Liver (tissue), 9 donors: ENCODE data around the gene CPNE5. TPM values are rescaled to one million over a fixed set of nuclear protein-coding genes. Genes with fewer than 3 reads are reported as not detected.

ENCODE experiments used
- DNase-seq: peaks from one replicate; pipeline ENCODE4 v3.0.0-alpha.2; 2017; ENCODE audit warnings: low spot score
- H3K27ac ChIP-seq, 2 donors: one replicate each; pipeline ENCODE4 v1.7.0; 2013; ENCODE audit warnings: inconsistent platforms in 2 of 2, low read length in 2 of 2, control low read depth in 1 of 2, low read depth in 1 of 2, mild to moderate bottlenecking in 1 of 2
- H3K27me3 ChIP-seq, 4 donors: one replicate each; pipeline versions ENCODE4 v1.6.1 to v1.7.0; 2013; ENCODE audit warnings: low read length in 3 of 4, inconsistent platforms in 1 of 4, mild to moderate bottlenecking in 1 of 4, moderate library complexity in 1 of 4; ENCODE audit not compliant: control insufficient read depth in 4 of 4, insufficient read depth in 4 of 4
- H3K36me3 ChIP-seq, 4 donors: one replicate each; pipeline versions ENCODE4 v1.6.1 to v1.7.0; 2013; ENCODE audit warnings: low read length in 3 of 4, mild to moderate bottlenecking in 3 of 4, low read depth in 1 of 4, moderate library complexity in 1 of 4; ENCODE audit not compliant: control insufficient read depth in 4 of 4, insufficient read depth in 3 of 4
- H3K4me1 ChIP-seq, 4 donors: one replicate each; pipeline versions ENCODE4 v1.6.1 to v1.7.0; 2013; ENCODE audit warnings: low read length in 3 of 4, mild to moderate bottlenecking in 3 of 4, moderate library complexity in 1 of 4; ENCODE audit not compliant: control insufficient read depth in 4 of 4, insufficient read depth in 4 of 4
- H3K4me3 ChIP-seq, 3 donors: one replicate each; pipeline versions ENCODE4 v1.6.1 to v1.7.0; 2013; ENCODE audit warnings: low read length in 3 of 3, control low read depth in 1 of 3, low read depth in 1 of 3, mild to moderate bottlenecking in 1 of 3
- H3K9ac ChIP-seq, 2 donors: one replicate each; pipeline ENCODE4 v1.7.0; 2013; ENCODE audit warnings: low read length in 2 of 2, mild to moderate bottlenecking in 2 of 2, moderate library complexity in 2 of 2, control low read depth in 1 of 2, low read depth in 1 of 2
- H3K9me3 ChIP-seq, 4 donors: one replicate each; pipeline versions ENCODE4 v1.6.1 to v1.7.0; 2013; ENCODE audit warnings: low read length in 3 of 4; ENCODE audit not compliant: control insufficient read depth in 4 of 4
- FOXA1 ChIP-seq: IDR thresholded peaks from 2 replicates; pipeline ENCODE4 v1.6.1; 2016; ENCODE audit warnings: antibody characterized with exemption
- FOXA2 ChIP-seq: IDR thresholded peaks from 2 replicates; pipeline ENCODE4 v1.6.1; 2016; ENCODE audit warnings: antibody characterized with exemption
- GABPA ChIP-seq, 2 donors: IDR thresholded peaks in 1 of 2; conservative IDR thresholded peaks in 1 of 2; 2 replicates each; pipeline ENCODE4 v1.6.1; 2016; ENCODE audit warnings: antibody characterized with exemption in 2 of 2, mild to moderate bottlenecking in 1 of 2, moderate library complexity in 1 of 2
- HNF4A ChIP-seq, 2 donors: conservative IDR thresholded peaks; 2 replicates each; pipeline ENCODE4 v1.6.1; 2016; ENCODE audit warnings: antibody characterized with exemption in 2 of 2, mild to moderate bottlenecking in 2 of 2
- HNF4G ChIP-seq: IDR thresholded peaks from 2 replicates; pipeline ENCODE4 v1.6.1; 2016; ENCODE audit warnings: antibody characterized with exemption
- JUND ChIP-seq, 2 donors: IDR thresholded peaks; 2 replicates each; pipeline ENCODE4 v1.6.1; 2016; ENCODE audit warnings: antibody characterized with exemption in 2 of 2
- MAX ChIP-seq: IDR thresholded peaks from 2 replicates; pipeline ENCODE4 v1.6.1; 2016; ENCODE audit warnings: antibody characterized with exemption
- NR2F2 ChIP-seq: IDR thresholded peaks from 2 replicates; pipeline ENCODE4 v1.6.1; 2016; ENCODE audit warnings: antibody characterized with exemption
- RAD21 ChIP-seq, 2 donors: IDR thresholded peaks; 2 replicates each; pipeline ENCODE4 v1.6.1; 2016; ENCODE audit warnings: antibody characterized with exemption in 2 of 2, mild to moderate bottlenecking in 2 of 2
- REST ChIP-seq: IDR thresholded peaks from 2 replicates; pipeline ENCODE4 v1.6.1; 2016; ENCODE audit warnings: antibody characterized with exemption, mild to moderate bottlenecking
- RXRA ChIP-seq, 2 donors: IDR thresholded peaks; 2 replicates each; pipeline ENCODE4 v1.6.1; 2017 to 2018; ENCODE audit warnings: antibody characterized with exemption in 2 of 2, mild to moderate bottlenecking in 1 of 2
- SP1 ChIP-seq: IDR thresholded peaks from 2 replicates; pipeline ENCODE4 v1.6.1; 2018; ENCODE audit warnings: antibody characterized with exemption, mild to moderate bottlenecking
- TAF1 ChIP-seq: conservative IDR thresholded peaks from 2 replicates; pipeline ENCODE4 v1.6.1; 2016; ENCODE audit warnings: antibody characterized with exemption, mild to moderate bottlenecking
- YY1 ChIP-seq: IDR thresholded peaks from 2 replicates; pipeline ENCODE4 v1.6.1; 2016; ENCODE audit warnings: antibody characterized with exemption, mild to moderate bottlenecking
- ZBTB33 ChIP-seq: IDR thresholded peaks from 2 replicates; pipeline ENCODE4 v1.6.1; 2016; ENCODE audit warnings: antibody characterized with exemption
- WGBS: extraction: QIAGEN DNeasy Blood & Tissue Kit; methylation state at CpG from one replicate; pipeline ENCODE4 v1.1.7; 2013; 5-methylcytosine and 5-hydroxymethylcytosine counted together
- polyA plus RNA-seq, 2 donors: library from polyadenylated mRNA; stranded (reverse) in 1 of 2; unstranded in 1 of 2; fragments of 200-250 nt in 1 of 2; fragments of >200 nt in 1 of 2; fragmentation: Nextera tagmentation in 1 of 2; extraction: Ambion mirVana in 1 of 2; gene quantifications; one replicate each; pipeline versions ENCODE4 v1.2.1 to v1.2.3, GENCODE V29; 2013 to 2015
- total RNA-seq, 2 donors: library from RNA; depleted of rRNA; stranded (reverse); fragments of >200 nt; gene quantifications; one replicate each; pipeline ENCODE4 v1.2.3, GENCODE V29; 2014
- TF ChIP-seq, protein P1 (sequence below): IDR thresholded peaks from 2 replicates; pipeline ENCODE4 v1.6.1; 2016; ENCODE audit warnings: antibody characterized with exemption
- donor health status: healthy.
- donor health status: healthy.
- donor health status: healthy.
- donor health status: healthy.
- donor health status: healthy.

Gene CPNE5
- total and polyA plus RNA-seq, 4 donors, result 0.24 to 1.1 (median 0.44) TPM

- TF ChIP-seq REST, result no peak
Measured at GRCh38 chr6:36752187-36752885, 86.9 kb downstream of the CPNE5 start (continued).

DNA sequence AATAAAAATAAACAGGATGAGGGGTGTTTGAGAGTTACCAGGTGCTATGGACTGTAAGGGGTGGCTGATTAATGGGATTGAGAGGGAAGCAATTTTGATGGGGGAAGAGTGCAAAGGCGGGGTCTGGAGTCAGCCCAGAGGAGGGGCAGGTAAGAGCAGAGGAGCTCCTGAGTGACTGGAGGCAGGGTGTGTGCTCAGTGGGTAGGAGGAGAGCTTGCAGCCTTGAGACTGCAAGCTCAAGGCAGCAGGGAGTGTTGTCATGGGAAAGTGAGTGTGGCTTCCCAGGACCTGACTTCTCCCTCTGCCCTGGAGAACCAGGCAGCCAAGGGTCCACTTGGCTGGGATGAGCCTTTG lies 87.4 kb downstream of the CPNE5 start:
- TF ChIP-seq, protein P1, sequence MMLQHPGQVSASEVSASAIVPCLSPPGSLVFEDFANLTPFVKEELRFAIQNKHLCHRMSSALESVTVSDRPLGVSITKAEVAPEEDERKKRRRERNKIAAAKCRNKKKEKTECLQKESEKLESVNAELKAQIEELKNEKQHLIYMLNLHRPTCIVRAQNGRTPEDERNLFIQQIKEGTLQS, result no peak
- TF ChIP-seq ZBTB33, result no peak
- TF ChIP-seq HNF4A (conservative IDR thresholded peaks at IDR 0.05), result no peak
- TF ChIP-seq RAD21 (IDR thresholded peaks at IDR 0.05), result no peak
- no peak for TF ChIP-seq REST
- 4% methylated on average over 1 of the region's 1 CpG for WGBS
- no peak overlapping the region for H3K4me3 ChIP-seq

GRCh38 chr6:36751091-36751490 lies 88.2 kb downstream of the CPNE5 start:
- H3K9me3 ChIP-seq, result peaks cover 0 to 3% (median 2%) of the 10 kb centered on the region in 4 donors
- WGBS, result 95% methylated on average over 3 of the region's 3 CpGs
- H3K4me3 ChIP-seq, result no peak overlapping the region
- H3K27ac ChIP-seq, result no peak overlapping the region
- no peak overlapping the region for H3K9ac ChIP-seq
- no peaks in the 10 kb centered on the region for H3K27me3 ChIP-seq
- DNase-seq, result no peak
- H3K4me1 ChIP-seq, result no peaks in the 10 kb centered on the region
- no peaks in the 10 kb centered on the region for H3K36me3 ChIP-seq
- TF ChIP-seq TAF1 (no peak), RXRA (IDR thresholded peaks at IDR 0.05) (no peak), JUND (IDR thresholded peaks at IDR 0.05) (no peak), FOXA2 (no peak), SP1 (no peak), RAD21 (IDR thresholded peaks at IDR 0.05) (no peak), MAX (no peak), GABPA (IDR thresholded peaks at IDR 0.05 in 1 of 2, conservative IDR thresholded peaks at IDR 0.05 in 1 of 2) (no peak), YY1 (no peak), NR2F2 (no peak), HNF4G (no peak), ZBTB33 (no peak), HNF4A (conservative IDR thresholded peaks at IDR 0.05) (no peak), FOXA1 (no peak)
- TF ChIP-seq, protein P1, result no peak

More for the DNA sequence above, 87.4 kb downstream of the CPNE5 start:
- H3K36me3 ChIP-seq, result no peaks in the 10 kb centered on the region
- H3K27me3 ChIP-seq, result no peaks in the 10 kb centered on the region
- no peak overlapping the region for H3K27ac ChIP-seq
- H3K9me3 ChIP-seq, result peaks cover 0 to 3% (median 2%) of the 10 kb centered on the region in 4 donors
- no peaks in the 10 kb centered on the region for H3K4me1 ChIP-seq
- H3K9ac ChIP-seq, result no peak overlapping the region
- DNase-seq, result no peak
